Neural progenitor cell (in vitro differentiated cells): ENCODE measurements around the gene NPS. TPM values are rescaled to one million over a fixed set of nuclear protein-coding genes. Genes with fewer than 3 reads are reported as not detected.

ENCODE experiments used
- DNase-seq: peaks from one replicate; pipeline ENCODE4 v3.0.0-alpha.2; 2016; ENCODE audit warnings: low spot score
- H2AFZ ChIP-seq: fragments of 200-600 bp; sonication (generic); replicated peaks from 2 replicates; pipeline ENCODE4 v1.6.1; 2016; ENCODE audit warnings: antibody characterized with exemption
- H3F3A ChIP-seq: fragments of 200-600 bp; sonication (generic); 2 replicates; pipeline ENCODE4 v1.6.1; 2016; ENCODE audit warnings: antibody characterized with exemption, low read depth
- H3K27ac ChIP-seq: fragments of 200-600 bp; sonication (generic); 2 replicates; pipeline ENCODE4 v1.5.1; 2016; ENCODE audit warnings: mild to moderate bottlenecking
- H3K27me3 ChIP-seq: fragments of 200-600 bp; sonication (generic); 2 replicates; pipeline ENCODE4 v1.6.1; 2016; ENCODE audit warnings: mild to moderate bottlenecking, moderate library complexity
- H3K36me3 ChIP-seq: fragments of 200-600 bp; sonication (generic); 2 replicates; pipeline ENCODE4 v1.5.1; 2016
- H3K4me1 ChIP-seq: fragments of 200-600 bp; sonication (generic); 2 replicates; pipeline ENCODE4 v1.6.1; 2016; ENCODE audit warnings: mixed run types
- H3K4me2 ChIP-seq: fragments of 200-600 bp; sonication (generic); 2 replicates; pipeline ENCODE4 v1.6.1; 2016
- H3K4me3 ChIP-seq: fragments of 200-600 bp; sonication (generic); 2 replicates; pipeline ENCODE4 v1.5.1; 2016
- H3K79me2 ChIP-seq: fragments of 200-600 bp; sonication (generic); 2 replicates; pipeline ENCODE4 v1.6.1; 2016; ENCODE audit warnings: low read depth
- H3K9ac ChIP-seq: fragments of 200-600 bp; sonication (generic); 2 replicates; pipeline ENCODE4 v1.6.1; 2016
- H3K9me3 ChIP-seq: fragments of 200-600 bp; sonication (generic); 2 replicates; pipeline ENCODE4 v1.5.1; 2016; ENCODE audit warnings: low read depth
- H4K20me1 ChIP-seq: fragments of 200-600 bp; sonication (generic); 2 replicates; pipeline ENCODE4 v1.6.1; 2016; ENCODE audit warnings: low read depth
- H3K27ac Mint-ChIP-seq: 3 replicates; pipeline ENCODE4 v1.8.0; 2021; ENCODE audit warnings: mixed read lengths
- H3K27me3 Mint-ChIP-seq: 2 replicates; pipeline ENCODE4 v1.8.0; 2022; ENCODE audit warnings: low read depth, mild to moderate bottlenecking, inconsistent platforms, moderate library complexity, mixed read lengths; ENCODE audit not compliant: insufficient read depth
- H3K36me3 Mint-ChIP-seq: 3 replicates; pipeline ENCODE4 v1.8.0; 2021; ENCODE audit warnings: mixed read lengths
- H3K4me1 Mint-ChIP-seq: 3 replicates; pipeline ENCODE4 v1.8.0; 2021; ENCODE audit warnings: mixed read lengths
- H3K4me3 Mint-ChIP-seq: 3 replicates; pipeline ENCODE4 v1.8.0; 2021; ENCODE audit warnings: mild to moderate bottlenecking, moderate library complexity, mixed read lengths
- H3K9me3 Mint-ChIP-seq: 3 replicates; pipeline ENCODE4 v1.8.0; 2020; ENCODE audit warnings: mixed read lengths
- CTCF ChIP-seq: fragments of 200-600 bp; sonication (generic); IDR thresholded peaks from 2 replicates; pipeline ENCODE4 v1.5.1; 2017; ENCODE audit warnings: antibody characterized with exemption, mild to moderate bottlenecking
- EZH2 ChIP-seq: fragments of 200-600 bp; sonication (generic); IDR thresholded peaks from 2 replicates; pipeline ENCODE4 v1.6.1; 2017; ENCODE audit warnings: antibody characterized with exemption, mild to moderate bottlenecking, moderate library complexity
- EZH2phosphoT487 ChIP-seq: fragments of 200-600 bp; sonication (generic); IDR thresholded peaks from 2 replicates; pipeline ENCODE4 v1.6.1; 2017; ENCODE audit warnings: antibody characterized with exemption
- total RNA-seq: library from RNA; depleted of rRNA; stranded (reverse); fragments of >200 nt; gene quantifications from 2 replicates; pipeline ENCODE4 v1.2.3, GENCODE V29; 2015; ENCODE audit warnings: low replicate concordance

NPS gene
- total RNA-seq, 1 donor from 2014 or later, result not detected

- H3K4me3 Mint-ChIP-seq, result no peak overlapping the region
- Histone ChIP-seq H3K9me3 (no peaks in the 10 kb centered on the region), H3K9ac (no peak overlapping the region), H3K36me3 (no peaks in the 10 kb centered on the region), H3F3A (no peaks in the 10 kb centered on the region), H3K27ac (no peak overlapping the region), H2AFZ (no peak overlapping the region), H3K4me3 (no peak overlapping the region), H3K27me3 (no peaks in the 10 kb centered on the region), H3K4me2 (no peak overlapping the region), H3K4me1 (peaks cover 17% of the 10 kb centered on the region), H3K79me2 (no peaks in the 10 kb centered on the region), H4K20me1 (no peaks in the 10 kb centered on the region)
- DNase-seq, result no peak
- TF ChIP-seq EZH2, result no peak
- H3K27ac Mint-ChIP-seq, result no peak overlapping the region
- H3K9me3 Mint-ChIP-seq, result peaks cover 27% of the 10 kb centered on the region
- no peaks in the 10 kb centered on the region for H3K36me3 Mint-ChIP-seq
- peaks cover 4% of the 10 kb centered on the region for H3K27me3 Mint-ChIP-seq
- H3K4me1 Mint-ChIP-seq, result peaks cover 34% of the 10 kb centered on the region
Measured at GRCh38 chr10:127522298-127522697, 26.8 kb upstream of the NPS start.

- no peaks in the 10 kb centered on the region for H3K36me3 Mint-ChIP-seq
- Histone ChIP-seq H3K36me3 (no peaks in the 10 kb centered on the region), H3K9me3 (no peaks in the 10 kb centered on the region)
Measured at GRCh38 chr10:127523476-127523875, 25.6 kb upstream of the NPS start.

GRCh38 chr10:127524229-127524628 is 24.9 kb upstream of the NPS start:
- peak; percentile 42 for DNase-seq
- Histone ChIP-seq H3K4me2 (no peak overlapping the region), H3K79me2 (no peaks in the 10 kb centered on the region), H3K27me3 (no peaks in the 10 kb centered on the region), H3K9me3 (no peaks in the 10 kb centered on the region), H4K20me1 (no peaks in the 10 kb centered on the region), H3K4me1 (peaks cover 17% of the 10 kb centered on the region), H3K36me3 (no peaks in the 10 kb centered on the region), H3K9ac (no peak overlapping the region), H3K4me3 (no peak overlapping the region), H2AFZ (no peak overlapping the region), H3F3A (no peaks in the 10 kb centered on the region), H3K27ac (no peak overlapping the region)
- Mint-ChIP-seq H3K27ac (no peak overlapping the region), H3K36me3 (peaks cover 2% of the 10 kb centered on the region), H3K4me3 (no peak overlapping the region), H3K4me1 (peaks cover 42% of the 10 kb centered on the region), H3K9me3 (peaks cover 26% of the 10 kb centered on the region), H3K27me3 (peaks cover 6% of the 10 kb centered on the region)
- TF ChIP-seq EZH2phosphoT487 (no peak), CTCF (peak; percentile 58)

More at GRCh38 chr10:127523476-127523875, 25.6 kb upstream of the NPS start:
- no peak overlapping the region for H3K27ac ChIP-seq
- DNase-seq, result no peak
- Mint-ChIP-seq H3K4me1 (peaks cover 42% of the 10 kb centered on the region), H3K9me3 (peaks cover 29% of the 10 kb centered on the region), H3K27me3 (peaks cover 6% of the 10 kb centered on the region), H3K27ac (no peak overlapping the region), H3K4me3 (no peak overlapping the region)
- H3K27me3 ChIP-seq, result no peaks in the 10 kb centered on the region
- H2AFZ ChIP-seq, result no peak overlapping the region
- no peak overlapping the region for H3K9ac ChIP-seq
- H3K4me2 ChIP-seq, result no peak overlapping the region
- TF ChIP-seq EZH2phosphoT487, result no peak
- TF ChIP-seq EZH2, result no peak
- TF ChIP-seq CTCF, result no peak
- H4K20me1 ChIP-seq, result no peaks in the 10 kb centered on the region
- H3K4me3 ChIP-seq, result no peak overlapping the region
- H3K79me2 ChIP-seq, result no peaks in the 10 kb centered on the region
- peaks cover 17% of the 10 kb centered on the region for H3K4me1 ChIP-seq
- no peaks in the 10 kb centered on the region for H3F3A ChIP-seq

- H3K27ac Mint-ChIP-seq, result peak overlapping the region; percentile 96
- Histone ChIP-seq H3K27ac (no peak overlapping the region), H3K9ac (no peak overlapping the region), H2AFZ (no peak overlapping the region), H3K9me3 (no peaks in the 10 kb centered on the region), H3K27me3 (no peaks in the 10 kb centered on the region), H3K4me1 (peaks cover 17% of the 10 kb centered on the region), H3F3A (no peaks in the 10 kb centered on the region), H3K4me2 (peak overlapping the region; percentile 33), H3K4me3 (no peak overlapping the region), H3K36me3 (no peaks in the 10 kb centered on the region), H4K20me1 (no peaks in the 10 kb centered on the region), H3K79me2 (no peaks in the 10 kb centered on the region)
- peaks cover 6% of the 10 kb centered on the region for H3K27me3 Mint-ChIP-seq
- peaks cover 18% of the 10 kb centered on the region for H3K9me3 Mint-ChIP-seq
- DNase-seq, result peak; percentile 36
- peak overlapping the region; percentile 68 for H3K4me3 Mint-ChIP-seq
- TF ChIP-seq CTCF (no peak), EZH2phosphoT487 (no peak), EZH2 (no peak)
- H3K36me3 Mint-ChIP-seq, result peaks cover 2% of the 10 kb centered on the region
- H3K4me1 Mint-ChIP-seq, result peaks cover 42% of the 10 kb centered on the region
Measured at GRCh38 chr10:127524908-127525665, 24.0 kb upstream of the NPS start.
